GM21528 (cell line): Measurements from ENCODE around the gene CLEC1A.

ENCODE experiments used
- ATAC-seq: cut with Tn5 transposase; IDR thresholded peaks from one replicate; pipeline ENCODE4 v1.9.1; 2021; ENCODE audit warnings: mild to moderate bottlenecking, moderate library complexity; ENCODE audit not compliant: unreplicated experiment, low FRiP score

Gene CLEC1A

DNA sequence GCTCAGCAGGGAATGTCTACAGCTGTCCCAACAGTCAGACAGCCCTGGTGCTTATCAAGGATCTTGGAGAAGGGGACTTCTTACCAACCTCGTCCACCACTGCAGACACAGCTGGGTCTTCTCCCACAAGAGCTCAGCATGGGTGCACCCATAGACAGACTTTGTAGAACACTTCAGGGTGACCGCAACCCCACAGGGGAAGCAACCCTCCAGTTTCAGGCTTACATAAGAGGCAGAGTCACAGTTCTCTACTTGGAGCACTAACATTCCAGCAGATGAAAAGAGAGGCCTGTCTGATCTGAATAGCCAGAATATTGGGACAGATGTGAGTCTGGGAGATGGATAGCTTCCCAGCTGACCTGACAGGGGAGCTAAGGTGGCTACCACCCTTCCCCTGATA, 3.5 kb upstream of the CLEC1A start:
- no peak for ATAC-seq

DNA sequence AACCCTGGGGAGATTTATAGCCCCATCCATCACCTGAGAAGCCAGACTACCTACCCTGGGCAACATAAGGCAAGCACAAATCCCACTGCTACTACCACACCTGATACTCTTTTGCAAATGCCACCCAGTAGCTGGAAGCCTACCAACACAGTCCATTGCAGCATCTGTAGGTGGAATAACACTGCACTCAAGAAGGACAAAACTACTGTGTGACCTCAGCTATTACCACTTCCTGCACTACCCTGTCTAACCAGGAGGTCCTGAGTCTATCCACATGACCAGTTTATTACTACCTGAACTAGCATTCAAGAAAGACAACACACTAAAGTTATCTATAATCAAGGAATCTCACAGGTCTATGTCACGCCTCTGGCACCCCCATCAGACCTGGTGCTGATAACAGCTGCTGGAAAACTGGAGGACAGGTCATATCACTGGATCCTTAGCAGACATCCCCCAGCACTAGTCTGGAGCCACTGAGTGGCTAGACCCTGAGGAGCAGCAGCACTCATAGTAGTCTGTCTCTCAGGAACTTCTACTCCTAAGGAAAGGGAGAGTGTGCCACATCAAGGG, 2.9 kb upstream of the CLEC1A start:
- ATAC-seq = no peak

DNA sequence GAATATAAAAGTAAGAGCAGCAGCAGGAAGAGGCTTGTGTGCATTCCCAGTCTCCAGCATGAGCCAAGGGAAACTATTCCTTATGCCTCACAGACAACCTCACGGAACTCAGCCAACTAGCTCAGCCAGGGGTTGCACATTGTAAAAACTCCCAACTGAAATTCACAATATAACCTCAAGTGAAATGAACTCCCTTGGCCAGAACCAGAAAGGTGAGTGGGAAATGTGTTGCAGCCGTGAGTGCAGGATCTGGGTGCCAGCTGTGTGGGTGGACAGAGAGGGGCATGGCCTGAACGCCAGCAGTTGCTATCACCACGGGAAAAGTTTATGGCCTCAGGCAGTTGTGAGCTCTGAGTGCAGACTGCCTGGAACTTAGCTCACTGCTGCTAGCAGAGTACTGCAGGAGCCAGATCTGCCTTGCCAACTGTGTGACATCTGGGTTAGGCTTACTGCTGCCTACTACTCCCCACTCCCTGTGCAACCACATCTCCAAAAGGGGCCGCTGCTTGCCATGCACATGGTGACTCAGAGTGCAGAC, 2.3 kb upstream of the CLEC1A start:
- ATAC-seq = no peak

DNA sequence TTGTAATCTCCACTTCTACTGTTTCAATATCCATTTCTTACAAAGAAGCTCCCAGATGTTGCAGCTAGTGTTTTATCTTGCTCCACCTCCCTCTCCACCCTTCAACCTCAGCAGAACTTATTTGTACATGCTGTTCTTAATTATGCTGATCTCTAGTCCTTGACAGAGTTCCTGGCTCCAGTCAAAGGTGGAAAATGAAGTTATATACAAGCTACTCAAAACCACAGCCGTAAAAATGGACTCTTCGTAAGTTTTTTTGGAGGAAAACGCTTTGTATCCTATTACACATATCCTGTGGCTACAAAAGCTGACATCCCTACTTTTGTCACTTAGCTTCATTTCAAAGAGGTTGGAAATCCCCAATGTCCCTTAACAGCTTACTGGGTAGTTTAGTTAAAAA, 1.3 kb downstream of the CLEC1A start:
- no peak for ATAC-seq

DNA sequence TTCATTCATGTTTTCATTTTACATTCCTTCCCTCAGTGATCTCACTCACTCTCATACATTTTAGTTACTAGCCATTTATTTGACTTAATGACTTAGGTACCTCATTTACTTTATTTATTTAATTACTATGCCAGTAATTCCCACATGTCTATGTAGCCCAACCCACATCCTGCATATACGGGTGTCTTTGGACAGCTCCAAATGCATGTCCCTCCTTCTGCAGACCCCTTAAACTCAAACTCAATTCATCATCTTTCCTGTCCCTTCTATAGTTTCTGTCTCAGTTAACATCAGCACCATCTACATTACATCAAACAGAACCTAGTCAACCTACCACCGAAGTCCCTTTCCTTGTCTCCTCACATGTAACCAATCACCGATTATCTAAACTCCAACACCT, 2.8 kb downstream of the CLEC1A start:
- no peak for ATAC-seq

DNA sequence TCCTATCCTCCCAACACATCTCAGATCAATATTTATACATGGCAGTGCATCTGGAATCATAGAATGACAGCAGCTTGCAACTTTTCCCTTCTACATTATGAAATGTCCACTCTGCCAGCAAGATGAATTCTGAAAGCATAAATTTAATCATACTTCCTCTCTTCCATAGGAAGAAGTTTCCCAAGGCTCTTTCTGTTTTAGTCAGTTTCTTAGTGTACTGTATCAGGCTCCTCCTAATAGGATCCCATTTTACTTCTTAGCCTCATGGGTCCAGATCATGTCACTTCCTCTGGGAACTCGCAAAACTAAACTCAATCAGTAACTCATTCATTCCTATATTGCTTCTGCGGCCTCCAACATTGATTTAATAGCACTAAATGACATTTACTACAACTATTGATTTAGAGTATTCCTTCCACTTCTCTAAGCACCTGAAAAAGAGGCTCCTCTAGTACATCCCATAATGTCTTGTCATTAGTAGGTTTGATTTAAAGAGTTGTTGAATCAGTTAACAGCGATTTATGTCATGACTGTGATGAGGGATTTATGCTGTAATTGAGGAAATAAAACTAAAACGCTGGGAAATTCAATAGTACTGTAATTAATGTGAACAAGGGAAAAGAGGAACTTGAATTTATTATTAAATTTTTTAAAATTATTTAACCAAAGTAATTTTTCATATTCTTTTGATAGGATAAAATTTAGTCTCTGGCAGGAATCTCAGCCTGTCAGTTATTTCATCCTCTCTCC, 4.0 kb downstream of the CLEC1A start:
- ATAC-seq = no peak

DNA sequence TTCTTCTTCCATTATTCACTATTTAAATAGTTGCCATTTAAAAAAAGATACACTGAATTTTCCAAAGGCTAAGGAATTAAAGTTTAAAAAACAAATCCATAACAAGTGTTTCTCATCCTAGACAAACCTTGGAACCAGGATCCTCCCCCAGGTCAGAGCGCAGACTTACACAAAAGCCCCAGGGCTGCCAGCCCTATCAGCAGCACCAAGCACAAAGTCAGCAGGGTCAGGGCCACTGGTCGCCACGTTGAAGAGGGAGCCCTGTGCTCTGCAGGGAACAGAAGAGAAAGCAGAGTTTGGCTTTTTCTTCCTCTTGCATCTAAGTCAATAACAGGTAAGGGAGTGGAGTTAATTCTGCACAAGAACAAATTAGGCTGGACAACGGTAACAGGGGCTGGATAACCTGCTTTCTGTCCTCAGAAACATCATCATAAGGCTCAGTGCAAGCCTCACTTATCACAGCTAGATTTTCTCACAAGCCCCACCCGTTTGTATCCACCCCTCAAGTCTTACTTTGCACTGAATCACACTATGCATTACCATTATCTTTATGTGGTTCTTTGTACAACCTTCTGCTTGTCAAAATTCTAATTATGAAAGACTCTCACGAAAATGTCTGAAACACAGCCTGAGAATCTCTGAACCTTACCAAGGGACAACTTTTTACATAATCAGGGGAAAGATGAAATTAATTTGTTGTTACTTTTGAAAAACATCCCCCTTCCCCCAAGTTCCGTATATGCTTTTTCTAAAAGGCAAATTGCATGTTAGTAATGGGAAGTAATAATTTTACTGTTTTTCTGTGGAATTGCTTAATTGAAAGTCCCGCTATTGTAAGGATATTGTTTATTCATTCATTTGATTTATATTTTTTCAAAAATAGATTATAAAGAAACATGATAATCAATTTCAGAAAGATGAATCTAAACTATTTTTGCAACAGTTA, 9.6 kb downstream of the CLEC1A start:
- no peak for ATAC-seq

DNA sequence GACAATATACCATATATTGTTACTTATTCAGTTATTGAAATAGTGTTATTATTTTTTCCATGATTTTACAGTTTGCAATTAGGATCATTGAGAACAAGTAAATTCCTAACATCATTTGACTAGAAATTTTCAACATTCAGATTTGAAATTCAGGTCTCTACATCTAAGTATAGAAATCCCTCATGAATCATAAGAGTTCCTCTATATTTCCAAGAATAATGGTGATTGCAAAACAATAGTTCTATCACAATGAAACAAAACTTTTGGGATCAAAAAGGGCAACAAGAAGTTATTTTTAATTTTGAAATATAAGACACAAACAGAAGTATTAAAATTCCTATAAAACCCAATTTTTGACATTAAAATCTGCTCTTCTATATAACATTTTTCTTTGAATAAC, 10.8 kb downstream of the CLEC1A start:
- ATAC-seq = no peak

DNA sequence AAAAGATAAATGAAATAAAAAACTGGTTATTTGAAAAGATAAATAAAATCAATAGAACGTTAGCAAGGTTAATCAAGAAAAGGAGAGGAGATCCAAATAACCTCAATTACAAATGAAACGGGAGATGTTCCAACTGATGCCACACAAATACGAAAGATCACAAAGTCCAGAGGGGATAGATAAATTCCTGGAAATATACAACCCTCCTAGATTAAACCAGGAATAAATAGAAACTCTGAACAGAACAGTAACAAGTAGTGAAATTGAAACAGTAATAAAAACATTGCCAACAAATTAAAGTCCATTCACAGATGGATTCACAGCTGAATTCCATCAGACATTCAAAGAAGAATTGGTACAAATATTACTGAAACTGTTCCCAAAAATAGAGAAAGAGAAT, 12.4 kb downstream of the CLEC1A start:
- no peak for ATAC-seq

DNA sequence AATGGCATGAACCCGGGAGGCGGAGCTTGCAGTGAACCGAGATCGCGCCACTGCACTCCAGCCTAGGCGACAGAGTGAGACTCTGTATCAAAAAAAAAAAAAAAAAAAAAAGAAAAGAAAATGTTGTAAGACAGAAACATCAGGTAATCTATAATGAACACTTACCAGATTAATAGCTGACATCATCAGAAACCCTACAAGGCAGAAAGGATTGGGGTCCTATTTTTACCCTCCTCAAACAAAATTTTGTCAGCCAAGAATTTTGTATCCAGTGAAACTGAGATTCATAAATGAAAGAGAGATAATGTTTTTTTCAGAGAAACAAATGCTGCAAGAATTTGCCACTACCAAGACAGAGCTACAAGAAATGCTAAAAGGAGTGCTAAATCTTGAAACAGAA, 14.1 kb downstream of the CLEC1A start:
- no peak for ATAC-seq

DNA sequence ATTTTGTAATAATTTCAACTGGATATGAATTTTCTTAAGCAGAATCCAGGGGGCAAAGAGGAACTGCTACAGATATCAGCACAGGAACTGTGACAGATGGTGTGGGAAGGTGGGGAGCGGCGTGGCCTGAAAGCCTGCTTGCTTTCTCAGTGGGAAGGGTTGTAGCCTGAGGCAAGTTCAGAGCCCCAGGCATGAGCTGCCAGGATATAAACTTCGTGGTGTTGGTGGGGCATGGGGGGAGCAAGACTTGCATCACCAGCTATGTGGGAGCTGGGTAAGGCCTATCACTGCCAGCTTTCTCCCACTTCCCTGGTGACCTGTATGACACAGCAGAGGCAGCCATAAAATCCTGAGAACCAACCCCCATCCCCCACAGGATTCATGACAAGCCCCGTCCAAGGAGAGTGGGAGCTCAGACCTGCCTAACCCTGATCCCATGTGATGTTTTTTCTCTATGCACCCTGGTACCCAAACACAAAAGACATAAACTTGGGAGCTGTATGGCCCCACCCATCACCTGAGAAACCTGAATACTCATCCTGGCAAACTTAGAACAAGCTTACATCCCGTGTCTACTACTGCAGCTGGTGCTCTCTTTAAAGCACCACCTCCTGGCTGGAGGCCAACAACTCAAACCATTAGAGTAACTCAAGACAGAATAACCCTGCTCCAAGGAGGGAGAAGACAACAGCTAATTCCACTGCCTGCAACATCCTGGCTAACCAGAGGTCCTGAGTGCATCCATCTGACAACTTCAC, 16.5 kb downstream of the CLEC1A start:
- no peak for ATAC-seq

DNA sequence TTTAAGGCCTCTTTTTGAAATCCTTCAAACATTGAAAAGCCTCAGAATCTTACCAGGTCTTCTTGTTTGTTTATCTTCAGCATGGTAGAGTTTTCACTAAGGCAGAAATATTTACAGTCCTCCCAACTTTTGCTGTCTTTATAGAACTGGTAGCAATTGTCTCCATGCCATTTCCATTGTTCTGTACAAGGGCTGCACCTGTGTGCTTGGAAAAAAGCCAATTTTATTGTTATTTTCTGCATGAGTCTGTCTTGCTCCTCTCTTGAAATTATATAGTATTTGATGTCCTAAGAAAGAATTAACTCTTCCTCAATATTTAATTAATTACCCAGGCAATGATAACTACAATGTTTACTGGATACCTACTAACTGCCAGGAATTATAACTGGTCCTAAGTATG, 23.3 kb downstream of the CLEC1A start:
- ATAC-seq = no peak

DNA sequence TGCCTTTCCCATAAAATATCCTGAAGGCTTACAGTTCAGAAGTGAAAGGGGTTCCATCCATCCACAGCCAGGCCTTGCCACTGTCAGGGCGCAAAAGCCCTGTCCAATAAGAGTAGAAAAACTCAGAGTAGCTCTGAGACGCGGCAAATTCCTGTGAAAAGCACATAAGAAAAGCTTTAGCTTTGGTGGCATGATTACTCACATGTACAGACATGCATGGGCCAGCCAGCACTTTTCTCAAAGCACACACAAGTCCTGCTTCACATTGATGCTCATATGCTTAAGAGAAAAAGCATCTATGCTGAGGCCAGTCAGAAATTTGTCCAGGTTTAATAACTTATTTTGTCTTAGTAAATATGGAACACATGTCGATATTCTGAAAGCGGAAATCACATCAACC, 25.5 kb downstream of the CLEC1A start:
- ATAC-seq = no peak

DNA sequence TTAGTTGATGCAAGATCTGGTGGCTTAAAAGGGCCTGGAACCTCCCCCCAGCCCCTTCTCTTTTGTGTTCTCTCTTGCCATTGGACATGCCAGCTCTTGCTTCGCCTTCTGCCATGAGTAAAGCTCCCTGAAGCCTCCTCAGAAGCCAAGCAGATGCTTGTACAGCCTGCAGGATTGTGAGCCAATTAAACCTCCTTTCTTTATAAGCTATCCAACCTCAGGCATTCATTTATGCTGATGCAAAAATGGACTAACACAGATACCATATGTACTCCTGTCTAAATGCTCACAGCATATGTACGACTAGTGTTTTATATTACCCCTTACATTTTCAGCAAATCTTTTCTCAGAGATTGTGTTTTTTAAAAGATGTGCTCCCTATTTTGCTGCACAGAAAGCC, 26.7 kb downstream of the CLEC1A start:
- no peak for ATAC-seq

DNA sequence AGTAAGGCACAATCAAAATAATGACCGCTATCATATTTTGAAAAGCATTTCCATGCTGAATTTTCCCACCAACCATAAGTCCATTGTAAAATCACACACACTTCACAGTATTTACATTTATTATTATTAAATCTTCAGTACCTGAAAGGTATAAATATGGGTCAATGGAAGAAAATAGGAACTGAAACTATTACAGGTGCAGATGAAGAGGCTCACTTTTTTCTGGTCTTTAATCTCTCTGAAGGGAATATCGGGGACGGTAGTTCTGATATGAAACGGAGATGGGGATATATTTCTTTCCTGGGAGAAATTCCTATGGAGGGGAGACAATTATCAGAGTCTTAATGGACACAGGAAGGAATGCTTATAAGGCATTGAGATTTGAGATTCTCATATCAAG, 28.4 kb downstream of the CLEC1A start:
- ATAC-seq = no peak

DNA sequence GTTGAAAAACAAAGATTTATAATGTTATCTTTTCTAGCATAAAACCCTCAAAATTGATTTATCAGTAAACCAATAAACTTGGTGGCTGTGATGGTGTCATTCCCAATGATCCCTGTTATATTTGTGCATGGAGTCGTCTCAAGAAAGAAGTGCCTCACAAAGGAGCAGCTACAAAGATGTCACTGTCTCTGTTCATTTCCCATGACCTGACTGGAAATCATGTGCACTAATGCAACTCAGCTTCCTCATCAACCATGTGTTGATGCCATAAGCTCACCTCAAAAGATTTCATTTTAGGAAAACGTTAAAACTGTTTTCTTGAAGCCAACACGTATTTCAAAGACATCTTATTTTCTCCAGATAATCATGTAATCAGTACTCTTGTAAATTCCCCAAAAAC, 28.8 kb downstream of the CLEC1A start:
- no peak for ATAC-seq

DNA sequence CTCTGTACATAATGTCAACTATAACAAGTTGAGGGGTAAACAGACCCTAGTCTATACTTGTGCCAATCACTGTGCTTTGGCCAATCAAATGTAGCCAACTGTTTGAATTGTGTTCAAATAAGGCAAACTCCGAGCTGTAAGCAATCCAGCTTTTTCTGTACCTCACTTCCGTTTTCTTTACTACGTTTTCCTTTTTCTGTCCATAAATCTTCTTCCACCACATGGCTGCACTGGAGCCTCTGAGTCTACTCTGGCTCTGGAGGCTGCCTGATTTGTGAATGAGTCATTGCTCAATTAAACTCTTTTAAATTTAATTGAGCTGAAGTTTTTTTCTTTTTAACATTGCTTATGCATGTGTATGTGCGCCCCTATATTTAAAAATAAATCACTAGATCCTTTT, 29.7 kb downstream of the CLEC1A start:
- no peak for ATAC-seq

DNA sequence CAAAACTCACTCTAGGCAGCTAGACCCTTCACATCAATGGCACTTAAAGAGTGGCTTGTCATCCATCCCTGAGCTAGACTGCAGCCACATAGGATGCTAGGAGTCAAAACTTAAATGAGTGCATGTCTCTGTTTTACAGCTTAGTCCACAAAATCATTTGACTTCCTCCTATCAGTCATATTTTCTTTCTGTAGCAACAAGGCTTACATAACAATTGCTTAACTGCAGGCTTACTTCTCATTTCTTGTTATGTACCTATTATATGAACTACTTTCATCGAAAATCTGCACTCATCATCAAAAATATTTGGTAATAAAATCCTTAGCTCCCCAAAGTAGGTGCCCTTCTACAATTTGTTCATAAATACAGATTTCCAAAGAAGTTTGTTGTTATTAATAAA, 30.1 kb downstream of the CLEC1A start:
- no peak for ATAC-seq

DNA sequence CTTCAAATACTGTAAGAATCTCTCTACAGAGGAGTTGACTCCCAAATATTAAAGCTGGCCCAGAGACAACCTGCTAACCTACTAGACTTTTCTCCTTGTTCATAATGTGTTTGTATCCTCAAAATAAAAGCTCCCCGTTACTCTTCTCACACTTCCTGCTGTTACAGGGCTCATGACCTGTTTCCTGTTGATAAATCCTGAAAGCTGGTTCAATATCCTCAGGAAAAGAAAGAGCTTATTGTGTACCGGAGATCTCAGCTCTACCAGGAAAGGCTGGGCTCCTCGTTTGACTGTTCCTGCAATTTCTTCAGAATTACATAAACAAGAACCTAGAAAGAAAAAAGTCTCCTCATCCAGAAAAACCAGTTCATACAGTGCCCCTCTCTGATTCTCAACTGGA, 30.8 kb downstream of the CLEC1A start:
- ATAC-seq = no peak

DNA sequence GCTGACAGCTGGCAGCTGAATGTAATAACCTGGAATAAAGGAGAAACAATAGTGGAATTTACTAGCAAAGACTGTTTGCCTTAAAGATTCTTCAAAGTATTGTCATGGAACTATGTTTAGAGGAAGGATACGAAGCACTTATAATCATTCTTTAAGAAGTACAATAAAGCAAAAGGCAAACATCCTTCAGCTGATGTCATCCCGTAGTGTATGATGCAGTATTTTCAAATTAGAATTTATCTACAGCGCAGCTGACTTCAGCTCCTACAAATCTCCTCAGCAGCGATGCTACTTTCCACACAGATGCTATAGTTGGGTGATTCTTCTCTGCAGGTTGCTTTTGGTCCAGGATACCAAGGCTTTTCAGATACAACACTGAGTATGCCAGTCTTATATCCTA, 31.5 kb downstream of the CLEC1A start:
- no peak for ATAC-seq

DNA sequence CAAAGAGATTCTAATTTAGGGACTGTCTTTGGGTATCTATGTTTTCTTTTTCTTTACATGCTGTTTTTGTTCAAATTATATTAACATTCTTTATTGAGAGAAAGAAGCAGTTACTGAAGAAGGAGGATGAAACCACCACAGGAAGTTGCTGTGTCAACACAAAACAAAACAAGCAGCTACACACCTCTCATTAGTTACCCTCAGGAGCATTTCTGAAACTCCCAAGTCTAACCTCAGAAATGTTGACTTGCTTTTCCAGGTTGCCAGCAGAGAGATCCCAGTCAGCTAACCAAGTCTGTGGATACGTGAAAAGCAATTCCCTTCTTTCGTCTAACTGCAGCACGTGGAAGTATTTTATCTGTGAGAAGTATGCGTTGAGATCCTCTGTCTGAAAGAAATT, 33.5 kb downstream of the CLEC1A start:
- ATAC-seq = no peak
